Measurements from ENCODE around the gene PTGS1. TPM values are rescaled to one million over a fixed set of nuclear protein-coding genes. Genes with fewer than 3 reads are reported as not detected.
"Not testable (repeated sequence)": the region's sequence is repeated elsewhere in the genome, so short reads cannot be mapped to it uniquely, and the experiment has no call there.

Gene PTGS1
- polyA plus RNA-seq, 1 donor: 9.2 TPM

- Histone ChIP-seq H3K27ac (ENCODE audit: low read length) (no peak overlapping the region), H3K36me3 (ENCODE audit: control insufficient read depth, insufficient read depth, low read length) (no peaks in the 10 kb centered on the region), H3K9me3 (ENCODE audit: control insufficient read depth, low read depth, low read length) (no peaks in the 10 kb centered on the region), H3K4me1 (ENCODE audit: control insufficient read depth, insufficient read depth, low read length) (no peaks in the 10 kb centered on the region), H3K4me3 (ENCODE audit: low read length) (no peak overlapping the region), H3K27me3 (ENCODE audit: control insufficient read depth, insufficient read depth, low read length) (peaks cover 14% of the 10 kb centered on the region)
- 100% methylated on average over 1 of the region's 2 CpGs for WGBS (ENCODE audit: insufficient coverage, low lambda C conversion rate)
- DNase-seq: no peak
Observed at GRCh38 chr9:122396614-122397148, 25.9 kb downstream of the PTGS1 start.

DNA sequence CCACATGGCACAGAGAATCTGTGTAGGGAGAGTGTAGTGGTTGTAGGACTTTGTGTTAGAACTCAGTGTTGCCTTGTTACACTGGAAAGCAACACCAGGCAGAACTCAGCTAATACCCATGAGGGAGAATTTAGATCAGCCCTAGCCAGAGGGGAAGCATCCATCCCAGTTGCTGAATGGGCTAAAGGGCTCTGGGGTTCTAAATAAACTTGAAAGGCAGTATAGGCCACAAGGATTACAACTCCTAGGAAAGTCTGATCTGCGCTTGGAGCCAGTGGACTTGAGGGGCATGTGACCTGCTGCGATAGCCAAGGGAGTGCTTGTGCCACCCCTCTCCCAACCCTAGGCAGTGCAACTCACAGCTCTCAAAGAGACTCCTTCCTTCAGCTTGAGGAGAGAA lies 26.9 kb downstream of the PTGS1 start:
- Histone ChIP-seq H3K27ac (ENCODE audit: low read length) (no peak overlapping the region), H3K36me3 (ENCODE audit: control insufficient read depth, insufficient read depth, low read length) (no peaks in the 10 kb centered on the region), H3K4me1 (ENCODE audit: control insufficient read depth, insufficient read depth, low read length) (no peaks in the 10 kb centered on the region), H3K27me3 (ENCODE audit: control insufficient read depth, insufficient read depth, low read length) (peaks cover 8% of the 10 kb centered on the region), H3K9me3 (ENCODE audit: control insufficient read depth, low read depth, low read length) (no peaks in the 10 kb centered on the region), H3K4me3 (ENCODE audit: low read length) (no peak overlapping the region)
- WGBS (ENCODE audit: insufficient coverage, low lambda C conversion rate): no CpG with 5 or more reads among the region's 2 CpGs
- DNase-seq: no peak

DNA sequence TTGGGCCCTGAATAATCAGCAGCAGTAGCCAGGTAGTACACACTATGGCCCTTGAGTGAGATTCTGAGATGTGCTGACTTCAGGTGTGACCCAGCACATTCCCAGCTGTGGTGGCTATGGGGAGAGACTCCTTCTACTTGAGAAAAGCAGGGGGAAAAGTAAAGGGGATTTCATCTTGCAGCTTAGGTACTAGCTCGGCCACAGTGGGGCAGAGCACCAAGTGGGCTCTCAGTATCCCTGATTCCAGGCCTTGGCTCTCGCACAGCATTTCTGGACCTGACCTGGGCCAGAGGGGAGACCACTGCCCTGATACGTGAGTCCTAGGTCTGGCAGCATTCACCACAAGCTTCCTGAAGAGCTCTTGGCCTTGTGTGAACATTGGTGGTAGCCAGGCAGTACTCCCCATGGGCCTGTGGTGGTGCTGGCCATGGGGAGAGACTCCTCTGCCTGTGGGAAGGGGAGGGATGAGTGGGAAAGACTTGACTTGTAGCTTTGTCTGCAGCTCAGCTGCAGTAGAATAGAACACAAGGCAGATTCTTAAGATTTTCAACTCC lies 27.6 kb downstream of the PTGS1 start:
- Histone ChIP-seq H3K4me3 (ENCODE audit: low read length) (no peak overlapping the region), H3K27ac (ENCODE audit: low read length) (no peak overlapping the region), H3K9me3 (ENCODE audit: control insufficient read depth, low read depth, low read length) (no peaks in the 10 kb centered on the region), H3K4me1 (ENCODE audit: control insufficient read depth, insufficient read depth, low read length) (no peaks in the 10 kb centered on the region), H3K36me3 (ENCODE audit: control insufficient read depth, insufficient read depth, low read length) (no peaks in the 10 kb centered on the region), H3K27me3 (ENCODE audit: control insufficient read depth, insufficient read depth, low read length) (peaks cover 8% of the 10 kb centered on the region)
- no CpG with 5 or more reads among the region's 3 CpGs for WGBS (ENCODE audit: insufficient coverage, low lambda C conversion rate)
- no peak for DNase-seq

DNA sequence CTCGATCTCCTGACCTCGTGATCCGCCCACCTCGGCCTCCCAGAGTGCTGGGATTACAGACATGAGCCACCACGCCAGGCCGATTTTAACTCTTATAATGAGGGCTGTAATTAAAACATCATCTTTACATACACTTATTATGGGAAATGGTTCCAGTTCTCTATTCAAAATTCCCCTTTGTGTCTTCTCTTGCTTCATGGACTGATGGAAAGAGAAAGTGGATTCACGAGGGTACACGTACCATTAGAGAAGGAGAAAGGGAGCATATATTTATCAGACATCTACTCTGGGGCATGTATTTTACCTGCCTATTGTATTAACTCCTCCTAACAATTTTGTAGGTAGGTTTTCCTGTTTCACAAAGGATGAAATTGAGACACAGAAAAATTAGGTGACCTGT lies 31.1 kb downstream of the PTGS1 start:
- H3K4me3 ChIP-seq (ENCODE audit: low read length): no peak overlapping the region
- WGBS (ENCODE audit: insufficient coverage, low lambda C conversion rate): no CpG with 5 or more reads among the region's 8 CpGs
- H3K27me3 ChIP-seq (ENCODE audit: control insufficient read depth, insufficient read depth, low read length): peaks cover 2% of the 10 kb centered on the region
- DNase-seq: no peak
- no peaks in the 10 kb centered on the region for H3K36me3 ChIP-seq (ENCODE audit: control insufficient read depth, insufficient read depth, low read length)
- no peaks in the 10 kb centered on the region for H3K4me1 ChIP-seq (ENCODE audit: control insufficient read depth, insufficient read depth, low read length)
- H3K9me3 ChIP-seq (ENCODE audit: control insufficient read depth, low read depth, low read length): no peaks in the 10 kb centered on the region
- no peak overlapping the region for H3K27ac ChIP-seq (ENCODE audit: low read length)

- Histone ChIP-seq H3K4me3 (ENCODE audit: low read length) (no peak overlapping the region), H3K27ac (ENCODE audit: low read length) (no peak overlapping the region), H3K36me3 (ENCODE audit: control insufficient read depth, insufficient read depth, low read length) (no peaks in the 10 kb centered on the region), H3K9me3 (ENCODE audit: control insufficient read depth, low read depth, low read length) (no peaks in the 10 kb centered on the region), H3K27me3 (ENCODE audit: control insufficient read depth, insufficient read depth, low read length) (peaks cover 2% of the 10 kb centered on the region), H3K4me1 (ENCODE audit: control insufficient read depth, insufficient read depth, low read length) (no peaks in the 10 kb centered on the region)
- WGBS (ENCODE audit: insufficient coverage, low lambda C conversion rate): no CpG with 5 or more reads among the region's 3 CpGs
- no peak for DNase-seq
Observed at GRCh38 chr9:122402403-122402871, 31.6 kb downstream of the PTGS1 start.

- no peaks in the 10 kb centered on the region for H3K27me3 ChIP-seq (ENCODE audit: control insufficient read depth, insufficient read depth, low read length)
- H3K36me3 ChIP-seq (ENCODE audit: control insufficient read depth, insufficient read depth, low read length): no peaks in the 10 kb centered on the region
- H3K27ac ChIP-seq (ENCODE audit: low read length): no peak overlapping the region
- H3K9me3 ChIP-seq (ENCODE audit: control insufficient read depth, low read depth, low read length): no peaks in the 10 kb centered on the region
- DNase-seq: no peak
- WGBS (ENCODE audit: insufficient coverage, low lambda C conversion rate): 100% methylated on average over 1 of the region's 3 CpGs
- no peak overlapping the region for H3K4me3 ChIP-seq (ENCODE audit: low read length)
- H3K4me1 ChIP-seq (ENCODE audit: control insufficient read depth, insufficient read depth, low read length): no peaks in the 10 kb centered on the region
Observed at GRCh38 chr9:122402874-122403273, 32.0 kb downstream of the PTGS1 start.

DNA sequence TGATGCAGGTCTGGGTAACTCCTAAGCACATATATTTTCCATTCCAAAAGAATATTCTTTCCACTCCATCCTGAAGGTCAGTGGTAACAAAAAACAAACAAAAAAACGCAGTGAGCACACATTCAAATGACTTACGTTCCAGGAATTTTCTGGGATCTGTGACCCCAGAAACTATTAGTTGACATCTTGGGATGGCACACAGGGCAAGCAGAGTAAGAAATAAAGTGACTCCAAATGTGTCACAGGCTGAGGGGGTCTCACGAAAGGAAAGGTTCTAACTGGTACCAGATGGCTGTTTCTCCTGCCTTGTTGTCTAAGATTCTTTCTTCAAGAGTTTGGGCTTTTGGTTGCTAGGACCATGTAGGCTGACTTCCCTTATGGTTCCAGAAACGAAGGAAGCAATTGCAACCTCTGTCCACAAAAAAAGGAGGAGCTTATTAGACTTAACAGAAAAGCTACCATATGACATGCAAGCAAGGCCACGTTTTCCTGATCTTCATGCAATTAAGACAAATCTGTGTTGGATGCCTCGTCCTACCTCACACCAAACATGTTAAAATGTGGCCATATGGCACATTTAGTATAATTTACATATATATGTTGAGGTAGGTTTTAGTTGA lies 32.7 kb downstream of the PTGS1 start:
- Histone ChIP-seq H3K9me3 (ENCODE audit: control insufficient read depth, low read depth, low read length) (no peaks in the 10 kb centered on the region), H3K36me3 (ENCODE audit: control insufficient read depth, insufficient read depth, low read length) (no peaks in the 10 kb centered on the region), H3K27me3 (ENCODE audit: control insufficient read depth, insufficient read depth, low read length) (no peaks in the 10 kb centered on the region), H3K27ac (ENCODE audit: low read length) (no peak overlapping the region), H3K4me3 (ENCODE audit: low read length) (no peak overlapping the region), H3K4me1 (ENCODE audit: control insufficient read depth, insufficient read depth, low read length) (no peaks in the 10 kb centered on the region)
- WGBS (ENCODE audit: insufficient coverage, low lambda C conversion rate): no CpG with 5 or more reads among the region's 6 CpGs
- no peak for DNase-seq

GRCh38 chr9:122405304-122406069 lies 34.7 kb downstream of the PTGS1 start:
- H3K36me3 ChIP-seq (ENCODE audit: control insufficient read depth, insufficient read depth, low read length); DNase-seq; H3K27me3 ChIP-seq (ENCODE audit: control insufficient read depth, insufficient read depth, low read length); H3K9me3 ChIP-seq (ENCODE audit: control insufficient read depth, low read depth, low read length); H3K27ac ChIP-seq (ENCODE audit: low read length); H3K4me3 ChIP-seq (ENCODE audit: low read length); H3K4me1 ChIP-seq (ENCODE audit: control insufficient read depth, insufficient read depth, low read length): not testable (repeated sequence)
- no CpG with 5 or more reads among the region's 15 CpGs for WGBS (ENCODE audit: insufficient coverage, low lambda C conversion rate)

DNA sequence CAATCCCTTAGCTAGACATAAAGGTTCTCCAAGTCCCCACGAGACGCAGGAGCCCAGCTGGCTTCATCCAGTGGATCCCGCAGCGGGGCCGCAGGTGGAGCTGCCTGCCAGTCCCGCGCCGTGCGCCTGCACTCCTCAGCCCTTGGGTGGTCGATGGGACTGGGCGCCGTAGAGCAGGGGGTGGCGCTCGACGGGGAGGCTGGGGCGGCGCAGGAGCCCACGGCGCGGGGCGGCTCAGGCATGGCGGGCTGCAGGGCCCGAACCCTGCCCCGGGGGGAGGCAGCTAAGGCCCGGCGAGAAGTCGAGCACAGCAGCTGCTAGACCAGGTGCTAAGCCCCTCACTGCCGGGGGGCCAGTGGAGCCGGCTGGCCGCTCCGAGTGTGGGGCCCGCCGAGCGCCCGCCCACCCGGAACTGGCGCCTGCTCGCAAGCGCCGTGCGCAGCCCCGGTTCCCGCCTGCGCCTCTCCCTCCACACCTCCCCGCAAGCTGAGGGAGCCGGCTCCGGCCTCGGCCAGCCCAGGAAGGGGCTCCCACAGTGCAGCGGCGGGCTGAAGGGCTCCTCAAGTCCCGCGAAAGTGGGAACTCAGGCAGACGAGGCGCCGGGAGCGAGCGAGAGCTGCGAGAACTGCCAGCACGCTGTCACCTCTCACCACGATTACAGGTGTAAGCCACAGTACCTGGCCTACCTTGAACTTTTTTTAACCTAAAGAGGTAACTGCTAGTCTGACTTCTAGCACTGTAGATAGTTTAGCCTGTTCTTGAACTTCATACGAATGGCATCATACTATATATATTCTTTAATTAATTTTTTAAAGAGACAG lies 35.5 kb downstream of the PTGS1 start:
- Histone ChIP-seq H3K36me3 (ENCODE audit: control insufficient read depth, insufficient read depth, low read length) (no peaks in the 10 kb centered on the region), H3K27ac (ENCODE audit: low read length) (no peak overlapping the region), H3K9me3 (ENCODE audit: control insufficient read depth, low read depth, low read length) (no peaks in the 10 kb centered on the region), H3K4me1 (ENCODE audit: control insufficient read depth, insufficient read depth, low read length) (no peaks in the 10 kb centered on the region), H3K27me3 (ENCODE audit: control insufficient read depth, insufficient read depth, low read length) (no peaks in the 10 kb centered on the region), H3K4me3 (ENCODE audit: low read length) (no peak overlapping the region)
- DNase-seq: no peak
- WGBS (ENCODE audit: insufficient coverage, low lambda C conversion rate): no CpG with 5 or more reads among the region's 61 CpGs

GRCh38 chr9:122414108-122414507 lies 43.3 kb downstream of the PTGS1 start:
- H3K36me3 ChIP-seq (ENCODE audit: control insufficient read depth, insufficient read depth, low read length); H3K4me1 ChIP-seq (ENCODE audit: control insufficient read depth, insufficient read depth, low read length); H3K27me3 ChIP-seq (ENCODE audit: control insufficient read depth, insufficient read depth, low read length); H3K9me3 ChIP-seq (ENCODE audit: control insufficient read depth, low read depth, low read length); H3K4me3 ChIP-seq (ENCODE audit: low read length); DNase-seq; H3K27ac ChIP-seq (ENCODE audit: low read length): not testable (repeated sequence)
- no CpG with 5 or more reads among the region's 7 CpGs for WGBS (ENCODE audit: insufficient coverage, low lambda C conversion rate)
